Measurements from ENCODE around the gene CHPF2.

- TF ChIP-seq CTCF (IDR thresholded peaks at IDR 0.05) (no peak), POLR2A (IDR thresholded peaks at IDR 0.05) (no peak)
Measured at GRCh38 chr7:151201344-151201743, 30.9 kb upstream of the CHPF2 start.

Measured in thyroid gland (tissue), 4 donors.